PFSK-1 (cell line): ENCODE results near the gene BABAM2.

Experiments used
- FOXP2 ChIP-seq: optimal IDR thresholded peaks from 2 replicates; pipeline ENCODE3; 2011; ENCODE audit warnings: borderline replicate concordance, control low read depth, inconsistent platforms; ENCODE audit not compliant: insufficient read depth; ENCODE audit errors: extremely low read length, extremely low read depth
- POLR2AphosphoS5 ChIP-seq: IDR thresholded peaks from 2 replicates; pipeline ENCODE4 v1.6.1; 2012; ENCODE audit warnings: low read depth, mild to moderate bottlenecking, control low read depth, low read length, moderate library complexity
- SIN3A ChIP-seq: IDR thresholded peaks from 2 replicates; pipeline ENCODE4 v1.6.1; 2012; ENCODE audit warnings: mild to moderate bottlenecking, low read length, moderate library complexity, borderline replicate concordance; ENCODE audit not compliant: insufficient read depth
- TAF1 ChIP-seq: IDR thresholded peaks from 2 replicates; pipeline ENCODE4 v1.6.1; 2012; ENCODE audit warnings: low read length, control low read depth, borderline replicate concordance; ENCODE audit not compliant: insufficient read depth
- TF ChIP-seq, protein P1 (sequence below), 2 experiments: IDR thresholded peaks; 2 replicates each; pipeline versions ENCODE4 v1.6.1 to v1.8.0; 2011 to 2012; ENCODE audit warnings: low read depth in 2 of 2, low read length in 2 of 2, control low read depth in 1 of 2, inconsistent platforms in 1 of 2, mild to moderate bottlenecking in 1 of 2, moderate library complexity in 1 of 2; ENCODE audit not compliant: insufficient read depth in 1 of 2

Gene BABAM2

DNA sequence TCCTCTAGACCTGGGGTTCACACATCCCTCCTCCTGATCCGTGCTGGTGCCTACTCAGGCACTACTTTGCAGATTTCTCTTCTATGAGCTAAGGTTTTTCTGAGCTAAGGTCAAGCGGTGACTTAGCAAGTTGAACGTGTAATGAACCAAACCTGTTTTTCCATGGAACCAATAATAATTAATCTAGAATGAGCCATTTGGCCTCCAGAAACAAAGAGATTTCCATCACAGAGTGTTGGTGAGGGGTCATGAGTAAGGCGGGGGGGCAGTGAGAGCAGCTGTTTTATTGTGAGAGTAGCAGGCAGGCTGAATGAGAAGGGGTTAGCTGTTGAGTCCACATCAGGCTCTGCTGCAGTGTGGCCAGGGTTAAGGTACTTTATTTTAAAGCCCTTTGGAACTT is 390.1 kb downstream of the BABAM2 start:
- TF ChIP-seq, protein P1, sequence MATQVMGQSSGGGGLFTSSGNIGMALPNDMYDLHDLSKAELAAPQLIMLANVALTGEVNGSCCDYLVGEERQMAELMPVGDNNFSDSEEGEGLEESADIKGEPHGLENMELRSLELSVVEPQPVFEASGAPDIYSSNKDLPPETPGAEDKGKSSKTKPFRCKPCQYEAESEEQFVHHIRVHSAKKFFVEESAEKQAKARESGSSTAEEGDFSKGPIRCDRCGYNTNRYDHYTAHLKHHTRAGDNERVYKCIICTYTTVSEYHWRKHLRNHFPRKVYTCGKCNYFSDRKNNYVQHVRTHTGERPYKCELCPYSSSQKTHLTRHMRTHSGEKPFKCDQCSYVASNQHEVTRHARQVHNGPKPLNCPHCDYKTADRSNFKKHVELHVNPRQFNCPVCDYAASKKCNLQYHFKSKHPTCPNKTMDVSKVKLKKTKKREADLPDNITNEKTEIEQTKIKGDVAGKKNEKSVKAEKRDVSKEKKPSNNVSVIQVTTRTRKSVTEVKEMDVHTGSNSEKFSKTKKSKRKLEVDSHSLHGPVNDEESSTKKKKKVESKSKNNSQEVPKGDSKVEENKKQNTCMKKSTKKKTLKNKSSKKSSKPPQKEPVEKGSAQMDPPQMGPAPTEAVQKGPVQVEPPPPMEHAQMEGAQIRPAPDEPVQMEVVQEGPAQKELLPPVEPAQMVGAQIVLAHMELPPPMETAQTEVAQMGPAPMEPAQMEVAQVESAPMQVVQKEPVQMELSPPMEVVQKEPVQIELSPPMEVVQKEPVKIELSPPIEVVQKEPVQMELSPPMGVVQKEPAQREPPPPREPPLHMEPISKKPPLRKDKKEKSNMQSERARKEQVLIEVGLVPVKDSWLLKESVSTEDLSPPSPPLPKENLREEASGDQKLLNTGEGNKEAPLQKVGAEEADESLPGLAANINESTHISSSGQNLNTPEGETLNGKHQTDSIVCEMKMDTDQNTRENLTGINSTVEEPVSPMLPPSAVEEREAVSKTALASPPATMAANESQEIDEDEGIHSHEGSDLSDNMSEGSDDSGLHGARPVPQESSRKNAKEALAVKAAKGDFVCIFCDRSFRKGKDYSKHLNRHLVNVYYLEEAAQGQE (IDR thresholded peaks at IDR 0.05; ENCODE audit: insufficient read depth in 1 of 2, low read depth in 2 of 2, low read length in 2 of 2), result no peak
- no peak for TF ChIP-seq FOXP2
- no peak for TF ChIP-seq SIN3A
- TF ChIP-seq POLR2AphosphoS5, result no peak
- no peak for TF ChIP-seq TAF1

DNA sequence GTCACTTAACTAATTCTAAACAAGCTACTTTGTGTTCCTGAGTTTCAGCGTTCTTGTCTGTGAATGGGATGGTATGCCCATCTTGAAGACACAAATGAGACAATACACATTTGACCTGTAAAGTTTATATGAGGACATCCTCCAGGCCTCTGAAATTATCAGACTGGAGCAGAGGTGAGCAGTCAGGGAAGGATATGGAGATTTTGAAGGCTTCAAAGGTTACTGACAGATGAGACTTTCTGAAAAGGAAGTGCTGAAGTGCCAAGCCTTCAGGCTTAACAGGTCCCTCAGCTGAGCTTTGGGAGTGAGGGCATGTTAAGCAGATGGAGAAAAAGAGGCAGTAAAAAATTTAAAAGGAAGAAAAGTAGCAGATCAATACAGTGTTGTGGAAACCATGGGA is 391.2 kb downstream of the BABAM2 start:
- TF ChIP-seq SIN3A (no peak), FOXP2 (no peak), TAF1 (no peak), POLR2AphosphoS5 (no peak)
- TF ChIP-seq, protein P1 (IDR thresholded peaks at IDR 0.05; ENCODE audit: insufficient read depth in 1 of 2, low read depth in 2 of 2, low read length in 2 of 2), result no peak

DNA sequence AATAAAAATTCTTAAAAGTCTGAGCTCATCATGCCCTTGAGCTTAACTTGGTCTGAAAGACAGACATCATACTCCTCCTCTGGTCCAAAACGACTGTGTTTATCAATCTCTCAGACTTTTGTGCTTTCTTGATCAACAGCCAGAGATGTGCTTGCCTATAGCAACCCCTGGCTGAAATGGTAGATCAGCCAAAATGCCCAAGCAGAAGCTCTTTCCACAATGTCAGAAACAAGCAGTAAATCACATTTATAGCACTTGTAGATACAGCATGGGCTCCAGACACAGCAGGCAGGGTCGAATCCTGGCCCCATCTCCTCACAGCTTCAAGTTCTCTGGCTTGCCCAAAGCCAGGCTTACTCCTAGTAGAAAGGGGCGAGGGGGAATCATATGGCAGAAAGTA is 391.7 kb downstream of the BABAM2 start:
- no peak for TF ChIP-seq FOXP2

DNA sequence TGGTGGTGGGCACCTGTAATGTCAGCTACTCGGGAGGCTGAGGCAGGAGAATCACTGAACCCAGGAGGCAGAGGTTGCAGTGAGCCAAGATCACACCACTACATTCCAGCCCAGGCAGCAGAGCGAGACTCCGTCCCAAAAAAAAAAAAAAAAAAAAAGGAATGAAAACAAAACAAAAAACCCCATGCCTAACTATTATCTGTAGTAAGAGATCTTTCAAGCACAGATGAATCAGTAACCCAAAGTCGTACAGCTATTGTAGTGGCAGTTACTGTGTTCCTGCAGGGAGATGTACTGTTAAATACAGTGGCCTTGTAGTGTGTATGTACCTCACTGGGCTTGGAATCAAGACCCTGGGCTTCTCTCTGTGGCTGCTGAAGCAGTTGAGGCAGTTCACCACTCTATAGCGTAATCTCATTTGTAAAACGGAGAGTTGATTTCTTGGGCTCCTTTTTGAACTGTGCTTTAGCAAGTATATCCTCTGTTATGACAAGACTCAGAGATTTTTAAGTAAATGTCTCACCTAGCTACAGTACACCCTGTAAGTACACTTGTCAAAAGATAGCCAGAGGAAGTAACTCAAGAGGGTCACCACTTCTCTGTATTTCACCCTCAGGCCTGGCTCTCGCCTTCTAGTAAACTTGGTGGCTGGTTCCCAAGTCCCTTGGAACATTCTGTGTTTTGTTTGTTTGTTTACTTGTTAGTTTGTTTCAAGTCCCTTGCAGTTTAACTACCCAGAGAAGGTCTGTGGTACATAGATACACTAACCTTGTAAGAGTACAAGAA is 392.5 kb downstream of the BABAM2 start:
- TF ChIP-seq SIN3A, result no peak
- no peak for TF ChIP-seq TAF1
- TF ChIP-seq POLR2AphosphoS5, result no peak
- TF ChIP-seq, protein P1 (IDR thresholded peaks at IDR 0.05; ENCODE audit: insufficient read depth in 1 of 2, low read depth in 2 of 2, low read length in 2 of 2), result no peak
- no peak for TF ChIP-seq FOXP2

DNA sequence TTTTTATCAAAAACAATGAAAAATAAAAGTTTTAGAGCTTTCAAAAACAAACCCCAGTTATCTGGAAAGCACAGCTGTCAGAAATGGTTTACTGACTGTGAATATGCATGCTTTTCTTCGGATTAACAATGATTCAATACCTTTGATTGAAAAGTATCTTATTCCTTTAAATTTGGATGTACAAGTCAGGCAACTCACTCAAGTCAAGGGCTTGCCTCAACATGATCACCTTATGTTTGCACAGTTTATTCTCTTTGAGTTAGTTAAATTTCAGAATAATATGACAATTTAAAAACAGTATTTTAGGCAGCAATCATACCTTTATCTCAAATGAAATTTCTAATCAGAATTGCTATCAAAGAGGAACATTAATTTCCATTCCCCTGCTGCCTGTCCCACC is 393.3 kb downstream of the BABAM2 start:
- TF ChIP-seq TAF1 (no peak), POLR2AphosphoS5 (no peak), SIN3A (no peak), FOXP2 (no peak)
- TF ChIP-seq, protein P1 (IDR thresholded peaks at IDR 0.05; ENCODE audit: insufficient read depth in 1 of 2, low read depth in 2 of 2, low read length in 2 of 2), result no peak
